COLO829 (cell line): ENCODE data around the gene NDUFAB1.
"Not testable (repeated sequence)": the region's sequence is repeated elsewhere in the genome, so short reads cannot be mapped to it uniquely, and the experiment has no call there.

Source experiments
- DNase-seq: peaks from one replicate; pipeline ENCODE4 v3.0.0; 2012; ENCODE audit warnings: low spot score

Gene NDUFAB1

DNA sequence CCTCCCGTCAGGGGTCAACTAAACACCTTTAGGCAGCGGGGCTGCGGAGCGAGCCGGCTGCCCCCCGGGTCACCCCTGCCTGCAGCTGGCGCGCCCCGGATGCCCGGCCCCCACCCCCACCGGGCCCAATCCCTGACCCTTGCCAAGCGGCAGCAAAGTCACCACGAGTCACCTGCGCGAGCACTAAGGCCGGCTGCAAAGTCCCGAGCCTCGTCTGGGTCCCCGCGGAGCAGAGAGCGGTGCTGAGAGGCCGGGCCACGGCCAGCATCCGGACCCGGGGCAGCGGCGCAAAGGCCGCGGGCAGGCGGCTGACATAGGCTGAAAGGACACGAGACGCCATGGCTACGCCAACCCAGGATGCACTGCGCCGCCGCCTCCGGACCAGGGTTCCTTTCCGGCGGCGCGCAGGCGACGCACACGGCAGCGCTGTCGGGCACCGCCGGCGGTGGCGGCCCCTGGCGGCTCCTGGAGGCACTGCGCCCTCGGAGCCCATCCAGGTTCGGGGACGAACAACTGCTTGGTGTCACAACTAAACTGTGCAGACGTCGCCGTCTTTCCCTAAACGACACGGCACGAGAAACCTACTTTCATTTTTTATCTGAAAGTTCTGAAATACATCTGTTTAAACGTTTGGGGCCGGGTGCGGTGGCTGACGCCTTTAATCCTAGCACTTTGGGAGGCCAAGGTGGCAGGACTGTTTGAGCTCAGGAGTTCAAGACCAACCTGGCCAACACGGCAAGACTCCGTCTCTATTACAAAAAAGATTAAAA is at the start of gene NDUFAB1:
Gene NDUFAB1 (minus strand): TSS at position 366 of the 770 bp plus-strand sequence. CDS start 26 bp downstream, at position 340.
- DNase-seq, result peak; percentile 70

DNA sequence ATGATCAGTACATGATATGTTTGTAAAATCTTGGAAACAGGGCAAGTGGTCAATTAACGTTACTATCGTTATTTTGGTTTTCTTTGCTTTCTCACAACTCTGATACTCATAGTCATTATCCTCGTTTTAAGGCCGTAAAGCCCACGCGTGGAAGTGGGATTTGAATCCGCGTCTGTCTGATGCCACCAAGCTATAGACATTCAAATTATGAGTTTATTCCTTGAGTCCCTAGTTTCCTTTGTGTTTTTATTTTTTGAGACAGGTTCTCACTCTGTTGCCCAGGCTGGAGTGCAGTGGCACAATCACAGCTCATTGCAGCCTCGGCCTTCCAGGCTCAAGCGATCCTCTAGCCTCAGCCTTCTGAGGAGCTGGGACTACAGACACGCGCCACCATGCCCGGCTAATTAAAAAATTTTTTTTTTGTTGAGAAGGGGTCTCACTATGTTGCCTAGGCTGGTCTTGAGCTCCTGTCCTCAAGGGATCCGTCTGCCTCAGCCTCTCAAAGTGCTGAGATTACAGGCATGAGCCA is 46.2 kb upstream of the NDUFAB1 start:
- DNase-seq, result no peak

DNA sequence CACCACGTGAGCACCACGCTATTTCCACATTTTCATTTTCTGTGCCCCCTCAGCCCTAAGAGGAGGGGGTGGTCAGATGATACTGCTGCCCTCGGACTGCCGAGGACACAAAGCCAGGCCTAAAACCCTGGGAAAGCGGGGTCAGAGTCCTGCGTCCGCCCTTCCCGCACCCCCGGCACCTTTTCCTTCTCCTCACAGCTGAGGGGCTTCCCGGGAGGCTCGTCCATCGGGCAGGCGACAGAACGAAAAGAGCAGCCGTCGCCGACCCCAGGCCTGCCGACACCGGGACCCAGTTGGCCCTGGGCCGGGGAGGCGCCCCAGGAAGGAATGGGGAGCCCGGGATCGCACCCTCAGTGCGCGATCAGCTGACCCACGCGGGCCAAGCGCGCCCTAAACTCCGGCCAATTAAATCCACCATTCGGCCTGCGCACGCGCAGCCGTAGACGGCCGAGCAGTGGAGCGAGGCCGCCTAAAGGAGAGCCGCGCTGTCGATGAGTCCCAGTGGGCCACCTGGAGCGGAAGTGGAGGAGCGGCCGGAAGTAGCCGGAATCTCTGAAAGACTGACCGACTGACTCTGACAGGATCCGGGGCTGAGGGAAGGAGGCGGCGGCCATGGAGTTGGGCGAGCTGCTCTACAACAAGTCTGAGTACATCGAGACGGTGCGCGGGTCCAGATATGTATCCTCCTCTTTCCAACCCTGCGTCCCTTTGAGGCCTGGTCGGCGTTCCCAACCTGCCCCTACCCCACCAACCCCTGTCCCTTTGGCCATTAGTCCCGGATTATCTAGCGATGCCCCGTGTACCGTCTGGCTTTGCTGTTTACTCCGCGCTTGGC is 45.0 kb upstream of the NDUFAB1 start, which contains the start of the genes DCTN5 and PALB2:
Gene DCTN5 (plus strand): TSS at position 536 of the 835 bp plus-strand sequence. CDS start 77 bp downstream, at position 613.
Gene PALB2 (minus strand): TSS at position 380 of the 835 bp plus-strand sequence. CDS start 153 bp downstream, at position 227.
- peak; percentile 97 for DNase-seq

- peak; percentile 23 for DNase-seq
Observed at GRCh38 chr16:23640615-23640930, 44.5 kb upstream of the NDUFAB1 start.

GRCh38 chr16:23635958-23636357 is 39.8 kb upstream of the NDUFAB1 start:
- no peak for DNase-seq

GRCh38 chr16:23634461-23635036 is 38.4 kb upstream of the NDUFAB1 start:
- no peak for DNase-seq

DNA sequence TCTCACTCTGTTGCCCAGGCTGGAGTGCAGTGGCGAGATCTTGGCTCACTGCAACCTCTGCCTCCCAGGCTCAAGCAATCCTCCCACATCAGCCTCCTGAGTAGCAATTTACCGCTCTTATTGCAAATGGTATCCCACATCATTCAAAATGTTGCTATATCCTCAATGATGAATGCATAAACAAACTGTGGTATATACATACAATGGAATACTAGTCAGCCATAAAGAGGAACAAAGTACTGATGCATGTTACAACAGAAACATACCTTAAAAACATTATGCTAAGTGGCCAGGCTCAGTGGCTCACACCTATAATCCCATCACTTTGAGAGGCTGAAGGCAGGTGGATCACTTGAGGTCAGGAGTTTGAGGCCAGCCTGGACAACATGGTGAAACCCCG is 35.8 kb upstream of the NDUFAB1 start:
- not testable (repeated sequence) for DNase-seq

DNA sequence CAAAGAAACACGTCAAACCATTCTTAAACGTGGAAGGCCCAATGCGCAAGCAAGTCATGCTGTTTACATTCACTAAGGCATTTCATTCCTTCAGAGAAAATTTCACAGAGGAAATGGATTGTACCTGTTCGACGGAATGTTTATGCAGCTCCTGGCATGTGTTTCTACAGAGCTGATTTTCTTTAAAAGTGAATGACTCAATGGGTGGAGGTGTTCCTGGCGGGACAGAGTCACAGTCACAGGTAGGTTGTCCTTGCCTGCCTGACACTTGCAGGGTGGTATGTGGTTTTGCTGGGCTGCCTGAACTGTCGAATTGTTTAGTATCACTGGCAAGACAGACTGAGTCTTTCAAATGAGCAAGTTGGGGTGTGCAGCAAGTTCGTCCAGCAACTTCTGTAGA is 33.4 kb upstream of the NDUFAB1 start:
- DNase-seq, result no peak

GRCh38 chr16:23624092-23624491 is 28.0 kb upstream of the NDUFAB1 start:
- DNase-seq, result no peak

DNA sequence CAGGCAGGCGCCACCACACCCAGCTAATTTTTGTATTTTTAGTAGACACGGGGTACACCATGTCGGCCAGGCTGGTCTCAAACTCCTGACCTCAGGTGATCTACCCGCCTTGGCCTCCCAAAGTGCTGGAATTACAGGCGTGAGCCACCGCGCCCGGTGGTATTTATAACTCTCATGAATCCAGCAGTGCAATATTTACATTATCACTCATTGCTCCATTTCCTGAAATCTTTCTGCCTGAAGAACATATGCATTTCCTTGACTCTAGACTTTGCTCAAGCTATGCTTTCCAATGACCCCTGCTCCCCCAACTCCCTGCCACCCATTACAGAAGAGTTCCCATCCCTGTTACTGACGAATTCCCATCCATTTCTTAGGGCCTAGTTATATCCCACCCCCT is 19.7 kb upstream of the NDUFAB1 start:
- DNase-seq, result no peak

GRCh38 chr16:23611936-23612335 is 15.8 kb upstream of the NDUFAB1 start:
- no peak for DNase-seq

- not testable (repeated sequence) for DNase-seq
Observed at GRCh38 chr16:23610905-23611304, 14.8 kb upstream of the NDUFAB1 start.

- no peak for DNase-seq
Observed at GRCh38 chr16:23609929-23610328, 13.8 kb upstream of the NDUFAB1 start.

DNA sequence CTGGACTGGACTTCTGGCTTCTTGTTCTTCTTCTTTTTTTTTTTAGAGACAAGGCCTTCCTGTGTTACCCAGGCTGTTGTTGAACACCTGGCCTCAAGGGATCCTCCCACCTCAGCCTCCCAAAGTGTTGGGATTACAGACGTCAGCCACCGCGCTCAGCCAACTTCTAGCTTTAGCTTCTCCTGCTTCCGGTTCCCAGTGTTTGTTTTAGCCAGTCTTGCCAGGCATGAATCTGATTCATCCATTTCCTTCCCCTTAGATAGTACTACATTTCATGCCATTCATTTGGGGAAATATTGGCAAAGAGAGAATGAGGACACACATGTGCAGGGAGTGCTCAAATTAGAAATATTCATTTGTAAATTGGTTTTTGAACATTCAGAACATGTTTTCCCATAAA is 12.1 kb upstream of the NDUFAB1 start:
- no peak for DNase-seq

- DNase-seq, result no peak
Observed at GRCh38 chr16:23607726-23608125, 11.6 kb upstream of the NDUFAB1 start.

DNA sequence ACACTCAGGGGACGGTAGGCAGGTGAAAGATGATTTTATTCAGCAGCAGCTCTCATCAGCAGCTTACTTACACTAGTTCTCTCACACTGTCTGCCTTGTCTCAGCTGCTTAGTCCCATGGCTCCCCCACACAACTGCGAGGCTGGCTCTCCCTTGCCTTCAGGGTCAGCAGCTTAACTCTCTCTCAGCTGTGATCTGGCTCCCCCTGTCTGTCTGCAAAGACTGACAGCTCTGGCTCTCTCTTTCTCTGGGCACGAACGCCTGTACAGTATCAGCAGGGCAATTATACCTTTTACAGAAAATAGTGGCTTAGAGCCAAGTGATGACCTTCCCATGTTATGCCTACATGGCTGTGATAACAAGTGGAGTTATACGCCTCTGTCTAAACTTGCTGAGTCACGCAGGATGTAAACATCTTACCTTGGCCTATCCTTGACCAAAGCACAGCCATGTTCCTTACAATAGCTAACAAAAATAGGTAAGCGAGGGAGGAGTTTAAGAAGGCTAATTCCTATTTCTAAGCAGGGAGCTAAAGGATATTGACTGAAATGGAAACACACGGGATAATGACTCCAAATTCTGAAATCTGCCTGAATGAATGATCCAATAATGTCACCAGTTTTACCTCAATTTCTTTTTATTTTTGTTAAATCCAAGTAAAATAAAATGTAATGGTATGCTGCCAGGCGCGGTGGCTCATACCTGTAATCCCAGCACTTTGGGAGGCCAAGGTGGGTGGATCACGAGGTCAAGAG is 1.1 kb upstream of the NDUFAB1 start:
- DNase-seq, result no peak

- no peak for DNase-seq
Observed at GRCh38 chr16:23595246-23595950, 718 bp downstream of the NDUFAB1 start.

- no peak for DNase-seq
Observed at GRCh38 chr16:23594186-23594585, 1.9 kb downstream of the NDUFAB1 start.

- DNase-seq, result no peak
Observed at GRCh38 chr16:23590181-23590580, 5.9 kb downstream of the NDUFAB1 start.

GRCh38 chr16:23587726-23588125 is 8.4 kb downstream of the NDUFAB1 start:
- DNase-seq, result no peak
